GM23338 (cell line): Measurements from ENCODE around the gene AKIP1. TPM values are rescaled to one million over a fixed set of nuclear protein-coding genes. Genes with fewer than 3 reads are reported as not detected.

Experiments
- ATAC-seq: fragments of 200-7000 bp; cut with Tn5 transposase; 3 replicates; pipeline ENCODE4 v1.9.1; 2020
- DNase-seq: peaks from one replicate; pipeline ENCODE4 v3.0.0-alpha.2; 2015; ENCODE audit warnings: low spot score
- H2AFZ ChIP-seq: fragments of 200-600 bp; sonication (generic); 2 replicates; pipeline ENCODE4 v1.8.0; 2016; ENCODE audit warnings: antibody characterized with exemption, mild to moderate bottlenecking, moderate library complexity
- H3F3A ChIP-seq: fragments of 200-600 bp; sonication (generic); replicated peaks from 2 replicates; pipeline ENCODE4 v1.8.0; 2017; ENCODE audit warnings: antibody characterized with exemption, mixed run types, low read depth
- H3K27ac ChIP-seq: fragments of 200-600 bp; sonication (generic); 2 replicates; pipeline ENCODE4 v1.6.1; 2016; ENCODE audit warnings: low read depth
- H3K27me3 ChIP-seq: fragments of 200-600 bp; sonication (generic); 2 replicates; pipeline ENCODE4 v1.8.0; 2016; ENCODE audit warnings: mild to moderate bottlenecking, mixed run types, moderate library complexity; ENCODE audit not compliant: insufficient read depth
- H3K36me3 ChIP-seq: fragments of 200-600 bp; sonication (generic); 2 replicates; pipeline ENCODE4 v1.8.0; 2016; ENCODE audit warnings: mild to moderate bottlenecking; ENCODE audit not compliant: insufficient read depth
- H3K4me1 ChIP-seq: fragments of 200-600 bp; sonication (generic); 2 replicates; pipeline ENCODE4 v1.8.0; 2016; ENCODE audit warnings: mild to moderate bottlenecking, moderate library complexity; ENCODE audit not compliant: insufficient read depth
- H3K4me2 ChIP-seq: fragments of 200-600 bp; sonication (generic); 2 replicates; pipeline ENCODE4 v1.7.1; 2017; ENCODE audit warnings: mixed run types
- H3K4me3 ChIP-seq: fragments of 200-600 bp; sonication (generic); 2 replicates; pipeline ENCODE4 v1.6.1; 2016; ENCODE audit warnings: mixed run types
- H3K79me2 ChIP-seq: fragments of 200-600 bp; sonication (generic); replicated peaks from 2 replicates; pipeline ENCODE4 v1.8.0; 2017; ENCODE audit warnings: mild to moderate bottlenecking; ENCODE audit not compliant: insufficient read depth
- H3K9me2 ChIP-seq: fragments of 200-600 bp; sonication (generic); 2 replicates; pipeline ENCODE4 v1.8.0; 2017; ENCODE audit not compliant: insufficient read depth
- H4K20me1 ChIP-seq: fragments of 200-600 bp; sonication (generic); replicated peaks from 2 replicates; pipeline ENCODE4 v1.8.0; 2017; ENCODE audit warnings: mild to moderate bottlenecking; ENCODE audit not compliant: insufficient read depth
- H3K27ac Mint-ChIP-seq: 2 replicates; pipeline ENCODE4 v1.8.0; 2020; ENCODE audit warnings: inconsistent platforms, mild to moderate bottlenecking, moderate library complexity, mixed read lengths
- H3K27me3 Mint-ChIP-seq: 3 replicates; pipeline ENCODE4 v1.8.0; 2022; ENCODE audit warnings: low read depth, mild to moderate bottlenecking, moderate library complexity, mixed read lengths, inconsistent platforms; ENCODE audit not compliant: insufficient read depth, poor library complexity
- H3K36me3 Mint-ChIP-seq: 3 replicates; pipeline ENCODE4 v1.8.0; 2021; ENCODE audit warnings: low read depth, mild to moderate bottlenecking, inconsistent platforms, moderate library complexity, mixed read lengths
- H3K4me1 Mint-ChIP-seq: 3 replicates; pipeline ENCODE4 v1.8.0; 2020; ENCODE audit warnings: mild to moderate bottlenecking, inconsistent platforms, mixed read lengths
- H3K4me3 Mint-ChIP-seq: 3 replicates; pipeline ENCODE4 v1.8.0; 2021; ENCODE audit warnings: moderate library complexity, mild to moderate bottlenecking, inconsistent platforms, mixed read lengths
- H3K9me3 Mint-ChIP-seq: 3 replicates; pipeline ENCODE4 v1.8.0; 2020; ENCODE audit warnings: moderate library complexity, mild to moderate bottlenecking, inconsistent platforms, mixed read lengths
- CREB1 ChIP-seq: fragments of 250-450 bp; sonication (Bioruptor Pico); IDR thresholded peaks from 2 replicates; pipeline ENCODE4 v1.5.0; 2020; ENCODE audit warnings: low read depth, mild to moderate bottlenecking, moderate library complexity
- EZH2 ChIP-seq: fragments of 200-600 bp; sonication (generic); IDR thresholded peaks from one replicate; pipeline ENCODE4 v1.8.0; 2017; ENCODE audit warnings: antibody characterized with exemption, mild to moderate bottlenecking, low read depth; ENCODE audit not compliant: unreplicated experiment
- EZH2phosphoT487 ChIP-seq: fragments of 200-600 bp; sonication (generic); IDR thresholded peaks from one replicate; pipeline ENCODE4 v1.8.1; 2018; ENCODE audit warnings: antibody characterized with exemption; ENCODE audit not compliant: unreplicated experiment
- JUNB ChIP-seq: IDR thresholded peaks from one replicate; pipeline ENCODE4 v1.6.1; 2016; ENCODE audit warnings: antibody characterized with exemption; ENCODE audit not compliant: unreplicated experiment
- NANOG ChIP-seq: IDR thresholded peaks from 2 replicates; pipeline ENCODE4 v1.6.1; 2016; ENCODE audit warnings: antibody characterized with exemption, borderline replicate concordance
- POLR2AphosphoS5 ChIP-seq: IDR thresholded peaks from 2 replicates; pipeline ENCODE4 v1.6.1; 2016; ENCODE audit warnings: antibody characterized with exemption, low read depth
- REST ChIP-seq: IDR thresholded peaks from one replicate; pipeline ENCODE4 v1.6.1; 2018; ENCODE audit warnings: antibody characterized with exemption; ENCODE audit not compliant: unreplicated experiment
- STAT1 ChIP-seq: IDR thresholded peaks from one replicate; pipeline ENCODE4 v1.6.1; 2016; ENCODE audit warnings: antibody characterized with exemption; ENCODE audit not compliant: unreplicated experiment
- ZNF114 ChIP-seq: fragments of 250-450 bp; sonication (Bioruptor Pico); IDR thresholded peaks from 2 replicates; pipeline ENCODE4 v1.5.0; 2020; ENCODE audit warnings: mild to moderate bottlenecking, moderate library complexity
- ZNF331 ChIP-seq: fragments of 250-450 bp; sonication (Bioruptor Pico); IDR thresholded peaks from 2 replicates; pipeline ENCODE4 v1.5.0; 2020; ENCODE audit warnings: low read depth, mild to moderate bottlenecking, moderate library complexity
- polyA plus RNA-seq: library from polyadenylated mRNA; unstranded; fragments of >200 nt; fragmentation: Nextera tagmentation; extraction: Ambion mirVana; gene quantifications from 2 replicates; pipeline ENCODE4 v1.2.1, GENCODE V29; 2016
- total RNA-seq: library from RNA; depleted of rRNA; stranded (reverse); fragments of >200 nt; shearing (Covaris generic); gene quantifications from 2 replicates; pipeline ENCODE4 v1.2.3, GENCODE V29; 2014
- TF ChIP-seq, protein P1 (sequence below), 2 experiments: fragments of 200-600 bp in 1 of 2; sonication (generic) in 1 of 2; conservative IDR thresholded peaks; 2 replicates each; pipeline versions ENCODE4 v1.5.1 to v1.6.1; 2016 to 2017; ENCODE audit warnings: antibody characterized with exemption in 2 of 2, low read depth in 2 of 2, mild to moderate bottlenecking in 2 of 2, moderate library complexity in 1 of 2
- TF ChIP-seq, protein P2 (sequence below): IDR thresholded peaks from 2 replicates; pipeline ENCODE4 v1.6.1; 2016; ENCODE audit warnings: antibody characterized with exemption
- TF ChIP-seq, protein P3 (sequence below): fragments of 250-450 bp; sonication (Bioruptor Pico); IDR thresholded peaks from 2 replicates; pipeline ENCODE4 v1.5.0; 2020; ENCODE audit warnings: mild to moderate bottlenecking, moderate library complexity

Gene AKIP1
- total and polyA plus RNA-seq, 2 experiments from 2014 or later: 11.1 to 14.0 TPM

DNA sequence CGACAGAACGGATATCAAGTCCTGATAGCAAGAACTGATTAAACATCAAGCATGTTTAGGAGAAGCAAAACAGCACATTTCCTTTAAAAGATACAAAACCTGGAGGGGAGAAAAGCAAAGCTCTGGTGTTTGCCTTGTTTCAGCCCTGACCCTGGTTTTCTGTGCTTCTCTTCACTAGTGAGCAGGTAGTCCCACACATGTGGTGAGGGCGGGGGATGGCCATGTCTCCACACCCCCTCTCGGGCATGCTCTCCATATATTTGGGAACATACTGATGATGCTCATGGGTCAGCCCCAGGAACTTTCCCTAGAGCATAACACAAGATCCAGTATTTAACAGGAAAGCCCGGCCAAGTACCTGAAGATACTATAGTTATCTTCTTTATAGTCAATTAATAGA, 11.7 kb downstream of the AKIP1 start (continued):
- no peak for TF ChIP-seq EZH2
- no peak for TF ChIP-seq ZNF114 (CRISPR knock-in tag)
- TF ChIP-seq, protein P1, sequence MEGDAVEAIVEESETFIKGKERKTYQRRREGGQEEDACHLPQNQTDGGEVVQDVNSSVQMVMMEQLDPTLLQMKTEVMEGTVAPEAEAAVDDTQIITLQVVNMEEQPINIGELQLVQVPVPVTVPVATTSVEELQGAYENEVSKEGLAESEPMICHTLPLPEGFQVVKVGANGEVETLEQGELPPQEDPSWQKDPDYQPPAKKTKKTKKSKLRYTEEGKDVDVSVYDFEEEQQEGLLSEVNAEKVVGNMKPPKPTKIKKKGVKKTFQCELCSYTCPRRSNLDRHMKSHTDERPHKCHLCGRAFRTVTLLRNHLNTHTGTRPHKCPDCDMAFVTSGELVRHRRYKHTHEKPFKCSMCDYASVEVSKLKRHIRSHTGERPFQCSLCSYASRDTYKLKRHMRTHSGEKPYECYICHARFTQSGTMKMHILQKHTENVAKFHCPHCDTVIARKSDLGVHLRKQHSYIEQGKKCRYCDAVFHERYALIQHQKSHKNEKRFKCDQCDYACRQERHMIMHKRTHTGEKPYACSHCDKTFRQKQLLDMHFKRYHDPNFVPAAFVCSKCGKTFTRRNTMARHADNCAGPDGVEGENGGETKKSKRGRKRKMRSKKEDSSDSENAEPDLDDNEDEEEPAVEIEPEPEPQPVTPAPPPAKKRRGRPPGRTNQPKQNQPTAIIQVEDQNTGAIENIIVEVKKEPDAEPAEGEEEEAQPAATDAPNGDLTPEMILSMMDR (conservative IDR thresholded peaks at IDR 0.05; ENCODE audit: low read depth in 2 of 2): no peak
- TF ChIP-seq REST: no peak
- no peak for TF ChIP-seq NANOG
- TF ChIP-seq POLR2AphosphoS5: no peak
- no peak for TF ChIP-seq JUNB
- no peak for TF ChIP-seq ZNF331 (CRISPR knock-in tag)
- TF ChIP-seq, protein P2, sequence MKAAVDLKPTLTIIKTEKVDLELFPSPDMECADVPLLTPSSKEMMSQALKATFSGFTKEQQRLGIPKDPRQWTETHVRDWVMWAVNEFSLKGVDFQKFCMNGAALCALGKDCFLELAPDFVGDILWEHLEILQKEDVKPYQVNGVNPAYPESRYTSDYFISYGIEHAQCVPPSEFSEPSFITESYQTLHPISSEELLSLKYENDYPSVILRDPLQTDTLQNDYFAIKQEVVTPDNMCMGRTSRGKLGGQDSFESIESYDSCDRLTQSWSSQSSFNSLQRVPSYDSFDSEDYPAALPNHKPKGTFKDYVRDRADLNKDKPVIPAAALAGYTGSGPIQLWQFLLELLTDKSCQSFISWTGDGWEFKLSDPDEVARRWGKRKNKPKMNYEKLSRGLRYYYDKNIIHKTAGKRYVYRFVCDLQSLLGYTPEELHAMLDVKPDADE: no peak
- no peak for TF ChIP-seq STAT1

GRCh38 chr11:8925711-8926110, 14.7 kb downstream of the AKIP1 start:
- Histone ChIP-seq H3K79me2 (no peaks in the 10 kb centered on the region), H3K4me2 (no peak overlapping the region), H3K27me3 (no peaks in the 10 kb centered on the region), H3K27ac (no peak overlapping the region), H3K4me1 (no peaks in the 10 kb centered on the region), H3K4me3 (no peak overlapping the region), H3K9me2 (no peaks in the 10 kb centered on the region), H4K20me1 (peaks cover 3% of the 10 kb centered on the region; the same call in 1 of the 2 replicates), H3F3A (no peaks in the 10 kb centered on the region), H3K36me3 (no peaks in the 10 kb centered on the region), H2AFZ (no peak overlapping the region)
- no peak; the same call in 2 of the 3 replicates for ATAC-seq
- H3K4me1 Mint-ChIP-seq: no peaks in the 10 kb centered on the region
- peaks cover 5% of the 10 kb centered on the region for H3K27me3 Mint-ChIP-seq
- no peak overlapping the region for H3K27ac Mint-ChIP-seq
- DNase-seq: no peak
- H3K9me3 Mint-ChIP-seq: no peaks in the 10 kb centered on the region
- H3K4me3 Mint-ChIP-seq: no peak overlapping the region
- peaks cover 8% of the 10 kb centered on the region; the same call in 2 of the 3 replicates for H3K36me3 Mint-ChIP-seq
- TF ChIP-seq CREB1 (no peak), POLR2AphosphoS5 (no peak), EZH2phosphoT487 (no peak), ZNF331 (CRISPR knock-in tag) (no peak), JUNB (no peak)
- TF ChIP-seq, protein P3, sequence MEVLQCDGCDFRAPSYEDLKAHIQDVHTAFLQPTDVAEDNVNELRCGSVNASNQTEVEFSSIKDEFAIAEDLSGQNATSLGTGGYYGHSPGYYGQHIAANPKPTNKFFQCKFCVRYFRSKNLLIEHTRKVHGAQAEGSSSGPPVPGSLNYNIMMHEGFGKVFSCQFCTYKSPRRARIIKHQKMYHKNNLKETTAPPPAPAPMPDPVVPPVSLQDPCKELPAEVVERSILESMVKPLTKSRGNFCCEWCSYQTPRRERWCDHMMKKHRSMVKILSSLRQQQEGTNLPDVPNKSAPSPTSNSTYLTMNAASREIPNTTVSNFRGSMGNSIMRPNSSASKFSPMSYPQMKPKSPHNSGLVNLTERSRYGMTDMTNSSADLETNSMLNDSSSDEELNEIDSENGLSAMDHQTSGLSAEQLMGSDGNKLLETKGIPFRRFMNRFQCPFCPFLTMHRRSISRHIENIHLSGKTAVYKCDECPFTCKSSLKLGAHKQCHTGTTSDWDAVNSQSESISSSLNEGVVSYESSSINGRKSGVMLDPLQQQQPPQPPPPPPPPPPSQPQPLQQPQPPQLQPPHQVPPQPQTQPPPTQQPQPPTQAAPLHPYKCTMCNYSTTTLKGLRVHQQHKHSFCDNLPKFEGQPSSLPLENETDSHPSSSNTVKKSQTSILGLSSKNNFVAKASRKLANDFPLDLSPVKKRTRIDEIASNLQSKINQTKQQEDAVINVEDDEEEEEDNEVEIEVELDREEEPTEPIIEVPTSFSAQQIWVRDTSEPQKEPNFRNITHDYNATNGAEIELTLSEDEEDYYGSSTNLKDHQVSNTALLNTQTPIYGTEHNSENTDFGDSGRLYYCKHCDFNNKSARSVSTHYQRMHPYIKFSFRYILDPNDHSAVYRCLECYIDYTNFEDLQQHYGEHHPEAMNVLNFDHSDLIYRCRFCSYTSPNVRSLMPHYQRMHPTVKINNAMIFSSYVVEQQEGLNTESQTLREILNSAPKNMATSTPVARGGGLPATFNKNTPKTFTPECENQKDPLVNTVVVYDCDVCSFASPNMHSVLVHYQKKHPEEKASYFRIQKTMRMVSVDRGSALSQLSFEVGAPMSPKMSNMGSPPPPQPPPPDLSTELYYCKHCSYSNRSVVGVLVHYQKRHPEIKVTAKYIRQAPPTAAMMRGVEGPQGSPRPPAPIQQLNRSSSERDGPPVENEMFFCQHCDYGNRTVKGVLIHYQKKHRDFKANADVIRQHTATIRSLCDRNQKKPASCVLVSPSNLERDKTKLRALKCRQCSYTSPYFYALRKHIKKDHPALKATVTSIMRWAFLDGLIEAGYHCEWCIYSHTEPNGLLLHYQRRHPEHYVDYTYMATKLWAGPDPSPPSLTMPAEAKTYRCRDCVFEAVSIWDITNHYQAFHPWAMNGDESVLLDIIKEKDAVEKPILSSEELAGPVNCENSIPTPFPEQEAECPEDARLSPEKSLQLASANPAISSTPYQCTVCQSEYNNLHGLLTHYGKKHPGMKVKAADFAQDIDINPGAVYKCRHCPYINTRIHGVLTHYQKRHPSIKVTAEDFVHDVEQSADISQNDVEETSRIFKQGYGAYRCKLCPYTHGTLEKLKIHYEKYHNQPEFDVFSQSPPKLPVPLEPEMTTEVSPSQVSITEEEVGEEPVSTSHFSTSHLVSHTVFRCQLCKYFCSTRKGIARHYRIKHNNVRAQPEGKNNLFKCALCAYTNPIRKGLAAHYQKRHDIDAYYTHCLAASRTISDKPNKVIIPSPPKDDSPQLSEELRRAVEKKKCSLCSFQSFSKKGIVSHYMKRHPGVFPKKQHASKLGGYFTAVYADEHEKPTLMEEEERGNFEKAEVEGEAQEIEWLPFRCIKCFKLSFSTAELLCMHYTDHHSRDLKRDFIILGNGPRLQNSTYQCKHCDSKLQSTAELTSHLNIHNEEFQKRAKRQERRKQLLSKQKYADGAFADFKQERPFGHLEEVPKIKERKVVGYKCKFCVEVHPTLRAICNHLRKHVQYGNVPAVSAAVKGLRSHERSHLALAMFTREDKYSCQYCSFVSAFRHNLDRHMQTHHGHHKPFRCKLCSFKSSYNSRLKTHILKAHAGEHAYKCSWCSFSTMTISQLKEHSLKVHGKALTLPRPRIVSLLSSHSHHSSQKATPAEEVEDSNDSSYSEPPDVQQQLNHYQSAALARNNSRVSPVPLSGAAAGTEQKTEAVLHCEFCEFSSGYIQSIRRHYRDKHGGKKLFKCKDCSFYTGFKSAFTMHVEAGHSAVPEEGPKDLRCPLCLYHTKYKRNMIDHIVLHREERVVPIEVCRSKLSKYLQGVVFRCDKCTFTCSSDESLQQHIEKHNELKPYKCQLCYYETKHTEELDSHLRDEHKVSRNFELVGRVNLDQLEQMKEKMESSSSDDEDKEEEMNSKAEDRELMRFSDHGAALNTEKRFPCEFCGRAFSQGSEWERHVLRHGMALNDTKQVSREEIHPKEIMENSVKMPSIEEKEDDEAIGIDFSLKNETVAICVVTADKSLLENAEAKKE: no peak
